Stomach (tissue), 9 donors: ENCODE measurements around the gene LRMDA. TPM values are rescaled to one million over a fixed set of nuclear protein-coding genes. Genes with fewer than 3 reads are reported as not detected.

Experiments used
- DNase-seq, 2 donors: peaks; one replicate each; pipeline versions ENCODE4 v3.0.0 to v3.0.0-alpha.2; 2013 to 2019
- H3K27ac ChIP-seq, 5 donors: fragments of 200-600 bp in 4 of 5; sonication (generic) in 4 of 5; one replicate each; pipeline ENCODE4 v1.5.1; 2013 to 2019; ENCODE audit warnings: mild to moderate bottlenecking in 1 of 5, moderate library complexity in 1 of 5
- H3K27me3 ChIP-seq, 3 donors: fragments of 200-600 bp; sonication (generic); one replicate each; pipeline ENCODE4 v1.5.1; 2017 to 2019; ENCODE audit warnings: mixed run types in 1 of 3
- H3K36me3 ChIP-seq, 4 donors: fragments of 200-600 bp; sonication (generic); 1 replicate in 3 of 4; 2 replicates in 1 of 4; pipeline ENCODE4 v1.5.1; 2016 to 2019
- H3K4me1 ChIP-seq, 4 donors: fragments of 200-600 bp; sonication (generic); one replicate each; pipeline ENCODE4 v1.5.1; 2016 to 2019
- H3K4me3 ChIP-seq, 4 donors: fragments of 200-600 bp; sonication (generic) in 3 of 4; one replicate each; pipeline ENCODE4 v1.5.1; 2016 to 2019; ENCODE audit warnings: mild to moderate bottlenecking in 1 of 4
- H3K9me3 ChIP-seq, 4 donors: fragments of 200-600 bp; sonication (generic); one replicate each; pipeline ENCODE4 v1.5.1; 2016 to 2019
- EP300 ChIP-seq: sonication (generic); formaldehyde crosslinking; IDR thresholded peaks from one replicate; pipeline ENCODE4 v1.6.1; 2017; ENCODE audit warnings: antibody characterized with exemption
- POLR2A ChIP-seq, 4 donors: fragments of 450-650 bp; IDR thresholded peaks; one replicate each; pipeline ENCODE4 v1.6.1; 2016; ENCODE audit warnings: antibody characterized with exemption in 4 of 4, control low read depth in 2 of 4, mild to moderate bottlenecking in 1 of 4, moderate library complexity in 1 of 4
- POLR2AphosphoS5 ChIP-seq, 3 donors: sonication (generic); formaldehyde crosslinking; IDR thresholded peaks; one replicate each; pipeline ENCODE4 v1.6.1; 2016; ENCODE audit warnings: antibody characterized with exemption in 3 of 3
- WGBS, 5 donors: extraction: QIAGEN DNeasy Blood & Tissue Kit in 3 of 5; methylation state at CpG; one replicate each; pipeline versions ENCODE4 v1.1.5 to v1.1.7; 2013 to 2018; 5-methylcytosine and 5-hydroxymethylcytosine counted together
- intact Hi-C: fragments of 100-400 bp; cut with DNase I; formaldehyde crosslinking; loops from one replicate; pipeline ENCODE4 v1.15.1; 2023; ENCODE audit warnings: low total_unique reads
- polyA plus RNA-seq, 3 donors: library from polyadenylated mRNA; stranded (reverse); fragments of 200-250 nt; gene quantifications; one replicate each; pipeline ENCODE4 v1.2.3, GENCODE V29; 2013
- total RNA-seq, 5 donors: library from RNA; depleted of rRNA; stranded (reverse); fragments of >200 nt; gene quantifications; one replicate each; pipeline versions ENCODE4 v1.1.0 to v1.2.3, GENCODE V29; 2014 to 2016
- TF ChIP-seq, protein P1 (sequence below), 7 experiments: fragments of 450-650 bp in 4 of 7; fragments of 200-600 bp in 3 of 7; sonication (generic) in 3 of 7; IDR thresholded peaks; one replicate each; pipeline ENCODE4 v1.5.1; 2016 to 2019; ENCODE audit warnings: antibody characterized with exemption in 7 of 7, control low read depth in 2 of 7, mild to moderate bottlenecking in 1 of 7
- donor health status: healthy with polysubstance abuse.
- donor health status: Bipolar disorder and iron deficiency.
- donor health status: healthy.

LRMDA gene
- total and polyA plus RNA-seq, 8 donors: 1.3 to 30.2 (median 13.6) TPM; not detected in 1

DNA sequence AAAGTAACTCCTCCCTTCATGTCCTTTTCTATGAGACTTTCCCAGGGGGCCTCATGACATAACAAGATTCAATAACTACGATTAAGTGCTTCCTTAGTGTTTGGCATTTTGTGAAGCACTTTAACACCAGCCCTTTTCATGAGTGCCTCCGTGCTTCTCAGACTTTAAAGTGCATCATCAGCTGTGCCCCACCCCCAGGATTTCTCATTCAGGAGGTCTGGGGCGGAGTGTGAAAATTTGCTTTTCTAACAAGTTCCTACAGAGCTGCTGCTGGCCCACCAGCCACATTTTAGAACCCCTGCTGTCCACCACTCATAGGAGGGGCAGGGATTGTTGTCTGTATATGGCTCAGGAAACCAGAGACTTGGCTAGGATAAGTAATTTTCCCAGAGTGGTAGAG is 445.3 kb downstream of the LRMDA start:
- WGBS, 5 donors: 83 to 91% (median 89%) methylated on average over 3 of the region's 3 CpGs
- TF ChIP-seq EP300 (no peak), POLR2A (IDR thresholded peaks at IDR 0.05) (no peak), POLR2AphosphoS5 (IDR thresholded peaks at IDR 0.05) (no peak)
- TF ChIP-seq, protein P1, sequence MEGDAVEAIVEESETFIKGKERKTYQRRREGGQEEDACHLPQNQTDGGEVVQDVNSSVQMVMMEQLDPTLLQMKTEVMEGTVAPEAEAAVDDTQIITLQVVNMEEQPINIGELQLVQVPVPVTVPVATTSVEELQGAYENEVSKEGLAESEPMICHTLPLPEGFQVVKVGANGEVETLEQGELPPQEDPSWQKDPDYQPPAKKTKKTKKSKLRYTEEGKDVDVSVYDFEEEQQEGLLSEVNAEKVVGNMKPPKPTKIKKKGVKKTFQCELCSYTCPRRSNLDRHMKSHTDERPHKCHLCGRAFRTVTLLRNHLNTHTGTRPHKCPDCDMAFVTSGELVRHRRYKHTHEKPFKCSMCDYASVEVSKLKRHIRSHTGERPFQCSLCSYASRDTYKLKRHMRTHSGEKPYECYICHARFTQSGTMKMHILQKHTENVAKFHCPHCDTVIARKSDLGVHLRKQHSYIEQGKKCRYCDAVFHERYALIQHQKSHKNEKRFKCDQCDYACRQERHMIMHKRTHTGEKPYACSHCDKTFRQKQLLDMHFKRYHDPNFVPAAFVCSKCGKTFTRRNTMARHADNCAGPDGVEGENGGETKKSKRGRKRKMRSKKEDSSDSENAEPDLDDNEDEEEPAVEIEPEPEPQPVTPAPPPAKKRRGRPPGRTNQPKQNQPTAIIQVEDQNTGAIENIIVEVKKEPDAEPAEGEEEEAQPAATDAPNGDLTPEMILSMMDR (IDR thresholded peaks at IDR 0.05): no peak

DNA sequence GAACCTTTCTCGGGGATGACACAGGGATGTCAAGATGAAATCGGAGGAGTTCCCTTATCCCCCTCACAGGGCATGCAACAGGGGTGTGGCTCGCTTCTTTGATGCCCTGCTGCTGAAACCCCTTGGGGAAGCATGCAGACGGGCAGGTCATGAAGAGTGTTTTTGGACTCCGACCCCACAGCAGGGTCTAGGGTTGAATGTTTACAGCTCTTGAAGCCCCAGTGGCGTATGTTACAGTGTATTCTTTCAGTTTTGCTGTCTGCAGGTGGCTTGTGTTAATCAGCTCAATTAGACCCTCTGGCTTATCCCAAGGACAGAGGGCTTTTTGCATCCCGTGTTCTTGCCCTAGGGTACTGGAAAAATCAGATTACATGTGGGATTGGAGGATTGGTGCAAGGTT is 446.5 kb downstream of the LRMDA start:
- no peak for DNase-seq
- 88 to 94% (median 92%) methylated on average over 7 of the region's 7 CpGs for WGBS, 5 donors

More for the DNA sequence above, 445.3 kb downstream of the LRMDA start:
- Histone ChIP-seq H3K27ac (no peak overlapping the region), H3K4me1 (no peaks in the 10 kb centered on the region), H3K9me3 (no peaks in the 10 kb centered on the region), H3K36me3 (no peaks in the 10 kb centered on the region), H3K27me3 (no peaks in the 10 kb centered on the region), H3K4me3 (no peak overlapping the region)
- intact Hi-C loops: no loop called here
- DNase-seq: no peak

DNA sequence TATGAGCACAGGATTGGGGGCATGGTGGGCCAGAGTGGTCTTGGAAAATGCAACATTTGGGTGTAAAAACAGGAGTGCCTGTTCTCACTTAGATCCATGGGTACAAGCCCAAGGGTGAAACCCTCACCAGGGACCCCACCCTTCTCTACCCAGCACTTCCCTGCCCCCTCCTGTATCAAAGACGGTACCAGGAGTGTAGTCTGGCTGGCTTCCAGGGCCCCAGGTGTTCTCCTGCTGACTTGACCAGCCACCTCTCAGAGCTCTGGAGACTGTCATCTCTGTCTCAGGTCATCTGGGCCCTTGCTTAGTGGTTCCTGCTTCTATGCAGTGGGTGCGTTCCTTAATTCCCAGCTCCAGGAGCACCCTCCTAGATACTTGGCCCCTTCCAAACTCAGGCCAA is 447.2 kb downstream of the LRMDA start:
- WGBS, 5 donors: 61 to 89% (median 81%) methylated on average over 2 of the region's 2 CpGs
- Histone ChIP-seq H3K27ac (no peak overlapping the region), H3K36me3 (no peaks in the 10 kb centered on the region), H3K4me3 (no peak overlapping the region), H3K9me3 (no peaks in the 10 kb centered on the region), H3K27me3 (no peaks in the 10 kb centered on the region), H3K4me1 (no peaks in the 10 kb centered on the region)
- no peak for DNase-seq
- TF ChIP-seq EP300 (no peak), POLR2AphosphoS5 (IDR thresholded peaks at IDR 0.05) (no peak)
- TF ChIP-seq, protein P1 (IDR thresholded peaks at IDR 0.05): no peak
- intact Hi-C loops: no loop called here

More for the DNA sequence above, 446.5 kb downstream of the LRMDA start:
- Histone ChIP-seq H3K27me3 (no peaks in the 10 kb centered on the region), H3K36me3 (no peaks in the 10 kb centered on the region), H3K27ac (no peak overlapping the region), H3K4me3 (no peak overlapping the region), H3K9me3 (no peaks in the 10 kb centered on the region), H3K4me1 (no peaks in the 10 kb centered on the region)
- no peak for TF ChIP-seq EP300
- intact Hi-C loops: no loop called here

DNA sequence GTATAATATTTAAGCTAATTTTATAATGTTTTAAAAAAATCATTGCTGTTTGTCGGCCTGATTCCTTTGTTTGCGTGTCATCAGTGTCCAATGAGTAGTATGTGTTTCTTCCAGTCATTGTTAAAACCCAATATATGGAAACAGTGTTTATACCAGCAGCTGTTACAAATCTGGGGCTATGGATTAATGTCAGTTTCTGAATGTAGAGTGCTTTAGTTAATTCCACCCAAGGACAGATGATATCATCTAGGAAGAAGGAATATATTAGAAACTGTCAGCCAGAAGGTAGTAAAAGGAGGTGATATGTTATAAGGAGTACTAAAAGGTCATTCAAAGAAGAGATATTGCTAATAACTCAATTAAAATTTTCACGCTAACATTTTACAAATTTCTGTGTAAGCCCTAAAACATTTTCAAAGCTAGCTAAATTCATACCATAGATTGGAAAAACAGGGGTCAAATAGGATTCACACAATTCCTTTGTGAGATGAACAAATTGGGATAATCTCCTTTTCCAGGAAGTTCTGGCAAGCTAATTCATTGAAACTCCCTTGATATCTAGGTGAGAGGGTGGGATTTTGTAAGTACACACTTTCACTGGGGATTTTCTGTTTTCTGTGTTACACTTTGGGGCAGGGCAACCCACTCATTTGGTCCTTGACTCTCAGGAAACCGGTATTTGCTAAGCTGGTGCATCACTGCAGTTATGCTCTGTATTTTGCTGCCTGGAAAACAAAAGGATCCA is 448.8 kb downstream of the LRMDA start:
- WGBS, 5 donors: 67 to 79% (median 70%) methylated on average over 4 of the region's 4 CpGs
- H3K4me3 ChIP-seq: no peak overlapping the region

More for the DNA sequence above, 448.8 kb downstream of the LRMDA start:
- DNase-seq: peak in 1 of 2 donors; percentile 41
- Histone ChIP-seq H3K27me3 (no peaks in the 10 kb centered on the region), H3K27ac (no peak overlapping the region), H3K36me3 (no peaks in the 10 kb centered on the region), H3K4me1 (no peaks in the 10 kb centered on the region), H3K9me3 (no peaks in the 10 kb centered on the region)
- intact Hi-C loops: no loop called here
- TF ChIP-seq POLR2A (IDR thresholded peaks at IDR 0.05) (no peak), POLR2AphosphoS5 (IDR thresholded peaks at IDR 0.05) (no peak), EP300 (no peak)
- TF ChIP-seq, protein P1 (IDR thresholded peaks at IDR 0.05): no peak
